Esophagus (tissue), 2 donors: ENCODE measurements around the gene SLC19A2. TPM values are rescaled to one million over a fixed set of nuclear protein-coding genes. Genes with fewer than 3 reads are reported as not detected.
"Not testable (repeated sequence)": the region's sequence is repeated elsewhere in the genome, so short reads cannot be mapped to it uniquely, and the experiment has no call there.

Experiments used
- H3K27ac ChIP-seq, 2 donors: one replicate each; pipeline ENCODE4 v1.5.1; 2013; ENCODE audit warnings: low read depth in 2 of 2, mild to moderate bottlenecking in 2 of 2, inconsistent platforms in 1 of 2, low read length in 1 of 2, moderate library complexity in 1 of 2
- H3K27me3 ChIP-seq, 2 donors: one replicate each; pipeline ENCODE4 v1.6.1; 2013; ENCODE audit warnings: low read length in 2 of 2, control low read depth in 1 of 2, mild to moderate bottlenecking in 1 of 2; ENCODE audit not compliant: insufficient read depth in 2 of 2, control insufficient read depth in 1 of 2
- H3K36me3 ChIP-seq, 2 donors: one replicate each; pipeline ENCODE4 v1.6.1; 2013; ENCODE audit warnings: low read length in 1 of 2; ENCODE audit not compliant: control insufficient read depth in 2 of 2, insufficient read depth in 2 of 2
- H3K4me1 ChIP-seq, 2 donors: one replicate each; pipeline ENCODE4 v1.6.1; 2013; ENCODE audit warnings: low read length in 1 of 2; ENCODE audit not compliant: control insufficient read depth in 2 of 2, insufficient read depth in 2 of 2
- H3K4me3 ChIP-seq, 2 donors: one replicate each; pipeline ENCODE4 v1.5.1; 2013; ENCODE audit warnings: low read length in 2 of 2, mild to moderate bottlenecking in 2 of 2, low read depth in 1 of 2, moderate library complexity in 1 of 2
- H3K9me3 ChIP-seq, 2 donors: one replicate each; pipeline ENCODE4 v1.6.1; 2013; ENCODE audit warnings: mild to moderate bottlenecking in 2 of 2, low read depth in 1 of 2, low read length in 1 of 2, moderate library complexity in 1 of 2; ENCODE audit not compliant: control insufficient read depth in 2 of 2, insufficient read depth in 1 of 2
- WGBS, 2 donors: extraction: QIAGEN DNeasy Blood & Tissue Kit; methylation state at CpG; one replicate each; pipeline ENCODE4 v1.1.7; 2013; 5-methylcytosine and 5-hydroxymethylcytosine counted together
- polyA plus RNA-seq, 2 donors: library from polyadenylated mRNA; stranded (reverse); fragments of 200-250 nt; gene quantifications; one replicate each; pipeline ENCODE4 v1.2.3, GENCODE V29; 2013
- donor health status: healthy with polysubstance abuse.
- donor health status: Bipolar disorder and iron deficiency.

Gene SLC19A2
- 1 to 10 TPM; 5.7 to 8.8 TPM for polyA plus RNA-seq

GRCh38 chr1:169485431-169486280, at the start of gene SLC19A2:
Gene SLC19A2 (minus strand): TSS chr1:169485944. CDS start chr1:169485766, 178 bp downstream.
- H3K36me3 ChIP-seq = no peaks in the 10 kb centered on the region
- H3K4me3 ChIP-seq = peak within 1 kb of the TSS; percentile 73 to 96
- no peaks in the 10 kb centered on the region for H3K4me1 ChIP-seq
- no peaks in the 10 kb centered on the region for H3K27me3 ChIP-seq
- 0% methylated on average over 82 to 85 of the region's 85 CpGs for WGBS, 2 donors
- peak within 1 kb of the TSS; percentile 96 for H3K27ac ChIP-seq
- no peaks in the 10 kb centered on the region for H3K9me3 ChIP-seq

- no peak overlapping the region for H3K4me3 ChIP-seq
- WGBS, 2 donors = 94 to 99% methylated on average over 2 of the region's 2 CpGs
- H3K4me1 ChIP-seq = no peaks in the 10 kb centered on the region
- H3K9me3 ChIP-seq = no peaks in the 10 kb centered on the region
- H3K36me3 ChIP-seq = no peaks in the 10 kb centered on the region
- no peak overlapping the region for H3K27ac ChIP-seq
- H3K27me3 ChIP-seq = no peaks in the 10 kb centered on the region
These were observed 48.9 kb upstream of the SLC19A2 start for GRCh38 chr1:169534653-169535052.

GRCh38 chr1:169533528-169534190, 47.9 kb upstream of the SLC19A2 start:
- not testable (repeated sequence) for H3K36me3 ChIP-seq, H3K4me3 ChIP-seq, H3K27me3 ChIP-seq, H3K9me3 ChIP-seq, H3K4me1 ChIP-seq, H3K27ac ChIP-seq
- WGBS, 2 donors = 90 to 91% methylated on average over 9 of the region's 9 CpGs

GRCh38 chr1:169530448-169530847, 44.7 kb upstream of the SLC19A2 start:
- no peaks in the 10 kb centered on the region for H3K27me3 ChIP-seq
- no peaks in the 10 kb centered on the region for H3K36me3 ChIP-seq
- H3K27ac ChIP-seq = no peak overlapping the region
- peaks cover 0 to 2% of the 10 kb centered on the region in 2 donors for H3K4me1 ChIP-seq
- WGBS, 2 donors = 52 to 63% methylated on average over 3 of the region's 3 CpGs
- no peak overlapping the region for H3K4me3 ChIP-seq
- no peaks in the 10 kb centered on the region for H3K9me3 ChIP-seq

GRCh38 chr1:169529068-169529642, 43.4 kb upstream of the SLC19A2 start:
- Histone ChIP-seq H3K9me3 (no peaks in the 10 kb centered on the region), H3K27me3 (no peaks in the 10 kb centered on the region), H3K27ac (peak overlapping the region in 1 of 2 donors; percentile 83), H3K36me3 (no peaks in the 10 kb centered on the region), H3K4me1 (peaks cover 0 to 2% of the 10 kb centered on the region in 2 donors), H3K4me3 (no peak overlapping the region)
- WGBS, 2 donors = 20 to 28% methylated on average over 3 of the region's 3 CpGs

- 37 to 48% methylated on average over 9 of the region's 9 CpGs for WGBS, 2 donors
- Histone ChIP-seq H3K4me3 (no peak overlapping the region), H3K4me1 (peaks cover 0 to 2% of the 10 kb centered on the region in 2 donors), H3K36me3 (no peaks in the 10 kb centered on the region), H3K27ac (peak overlapping the region; percentile 54 to 83), H3K9me3 (no peaks in the 10 kb centered on the region), H3K27me3 (no peaks in the 10 kb centered on the region)
These were observed 42.7 kb upstream of the SLC19A2 start for GRCh38 chr1:169528215-169529067.

- WGBS, 2 donors = 59 to 76% methylated on average over 5 of the region's 5 CpGs
- Histone ChIP-seq H3K27me3 (no peaks in the 10 kb centered on the region), H3K36me3 (no peaks in the 10 kb centered on the region), H3K27ac (peak overlapping the region; percentile 6 to 54), H3K4me1 (peaks cover 0 to 2% of the 10 kb centered on the region in 2 donors), H3K4me3 (no peak overlapping the region), H3K9me3 (no peaks in the 10 kb centered on the region)
These were observed 41.9 kb upstream of the SLC19A2 start for GRCh38 chr1:169527451-169528214.

- H3K9me3 ChIP-seq = no peaks in the 10 kb centered on the region
- H3K27me3 ChIP-seq = no peaks in the 10 kb centered on the region
- no peaks in the 10 kb centered on the region for H3K36me3 ChIP-seq
- H3K4me3 ChIP-seq = no peak overlapping the region
- no peak overlapping the region for H3K27ac ChIP-seq
- peaks cover 0 to 2% of the 10 kb centered on the region in 2 donors for H3K4me1 ChIP-seq
- WGBS, 2 donors = 84 to 95% methylated on average over 3 of the region's 3 CpGs
These were observed 41.3 kb upstream of the SLC19A2 start for GRCh38 chr1:169527001-169527400.
